ENCODE results near the gene RARB. TPM values are rescaled to one million over a fixed set of nuclear protein-coding genes. Genes with fewer than 3 reads are reported as not detected.
A peak's percentile ranks its signal among the peaks of the same experiment; 100 is the strongest.

The RARB gene
- total and polyA plus RNA-seq, 9 of the 15 experiments (the other 6 are each of a cell fraction or from before 2014, with no cell fraction given) = 0.15 to 1.3 (median 0.27) TPM

GRCh38 chr3:25604107-25604805, 176.2 kb downstream of the RARB start (continued):
- TF ChIP-seq CHAMP1 (IDR thresholded peaks at IDR 0.05) (peak; percentile 76), JUNB (CRISPR knock-in tag; conservative IDR thresholded peaks at IDR 0.05) (peak; percentile 41; the same call in 1 of the 2 replicates), RERE (CRISPR knock-in tag; IDR thresholded peaks at IDR 0.05; ENCODE audit: borderline replicate concordance) (no peak), ZFP36 (IDR thresholded peaks at IDR 0.05; ENCODE audit: low read depth, low read length, partially characterized antibody) (no peak), MAX (CRISPR knock-in tag; IDR thresholded peaks at IDR 0.05) (no peak), TAF7 (tag; IDR thresholded peaks at IDR 0.05) (no peak), ARNT (IDR thresholded peaks at IDR 0.05) (0 out of 4 replicates have a peak, but pooled peaks of 1 of the 2 experiments have one; percentile 53), TGIF2 (CRISPR knock-in tag; IDR thresholded peaks at IDR 0.05) (no peak), TFE3 (CRISPR knock-in tag; IDR thresholded peaks at IDR 0.05) (no peak), MAFK (IDR thresholded peaks at IDR 0.05; ENCODE audit: low read length) (peak; percentile 72), ZNF232 (CRISPR knock-in tag; IDR thresholded peaks at IDR 0.05) (no peak), TRIM24 (IDR thresholded peaks at IDR 0.05) (no peak; a peak in 1 of 4 replicates), U2AF1 (optimal IDR thresholded peaks at IDR 0.05; ENCODE audit: low read depth, low read length) (no peak), IRF1 (CRISPR knock-in tag; IDR thresholded peaks at IDR 0.05; ENCODE audit: borderline replicate concordance) (no peak)

Measured in K562 (cell line).